NCI-H146 treated with DMSO at 0.1 percent for 48 hours (cell line): Measurements from ENCODE around the gene ZBTB7C.

ENCODE experiments used
- DNase-seq: peaks from one replicate; lab custom pipeline; 2025; ENCODE audit not compliant: unreplicated experiment; lab: John Stamatoyannopoulos, UW

Gene ZBTB7C

GRCh38 chr18:48391868-48392267 is 17.3 kb downstream of the ZBTB7C start:
- no peak for DNase-seq

- DNase-seq, result no peak
These were observed 18.5 kb downstream of the ZBTB7C start for GRCh38 chr18:48390641-48391040.

GRCh38 chr18:48388478-48388877 is 20.7 kb downstream of the ZBTB7C start:
- DNase-seq, result no peak

GRCh38 chr18:48387300-48387699 is 21.9 kb downstream of the ZBTB7C start:
- no peak for DNase-seq

- no peak for DNase-seq
These were observed 23.6 kb downstream of the ZBTB7C start for GRCh38 chr18:48385596-48385995.

- DNase-seq, result no peak
These were observed 32.2 kb downstream of the ZBTB7C start for GRCh38 chr18:48376934-48377333.

GRCh38 chr18:48376406-48376805 is 32.8 kb downstream of the ZBTB7C start:
- DNase-seq, result peak; percentile 63

GRCh38 chr18:48375150-48375800 is 33.9 kb downstream of the ZBTB7C start:
- DNase-seq, result no peak

- DNase-seq, result no peak
These were observed 34.6 kb downstream of the ZBTB7C start for GRCh38 chr18:48374423-48375149.

- no peak for DNase-seq
These were observed 37.2 kb downstream of the ZBTB7C start for GRCh38 chr18:48371854-48372602.

- DNase-seq, result no peak
These were observed 41.6 kb downstream of the ZBTB7C start for GRCh38 chr18:48367557-48367956.

- DNase-seq, result no peak
These were observed 43.2 kb downstream of the ZBTB7C start for GRCh38 chr18:48365965-48366364.

- DNase-seq, result no peak
These were observed 45.0 kb downstream of the ZBTB7C start for GRCh38 chr18:48364146-48364545.

GRCh38 chr18:48363175-48363574 is 46.0 kb downstream of the ZBTB7C start:
- no peak for DNase-seq

- no peak for DNase-seq
These were observed 47.4 kb downstream of the ZBTB7C start for GRCh38 chr18:48361801-48362200.

GRCh38 chr18:48360376-48361021 is 48.7 kb downstream of the ZBTB7C start:
- DNase-seq, result no peak

GRCh38 chr18:48359626-48360025 is 49.6 kb downstream of the ZBTB7C start:
- DNase-seq, result no peak

GRCh38 chr18:48358868-48359267 is 50.3 kb downstream of the ZBTB7C start:
- no peak for DNase-seq

GRCh38 chr18:48356909-48357631 is 52.1 kb downstream of the ZBTB7C start:
- peak; percentile 36 for DNase-seq

- no peak for DNase-seq
These were observed 52.9 kb downstream of the ZBTB7C start for GRCh38 chr18:48356151-48356745.
